H1 (cell line): ENCODE measurements around the gene FHL1. TPM values are rescaled to one million over a fixed set of nuclear protein-coding genes. Genes with fewer than 3 reads are reported as not detected.

ENCODE experiments used
- CTCF ChIA-PET: fragments of 300-600 bp; sonication (Branson Sonifier 250); formaldehyde crosslinking; loops from one replicate; lab custom pipeline; 2021; ENCODE audit not compliant: partially characterized antibody; lab: Charles Lee
- POLR2A ChIA-PET: fragments of 300-600 bp; sonication (Branson Sonifier 250); formaldehyde crosslinking; loops from one replicate; lab custom pipeline; 2021; ENCODE audit warnings: inconsistent platforms; ENCODE audit not compliant: partially characterized antibody; lab: Charles Lee
- DNase-seq, 2 experiments: peaks; one replicate each; pipeline versions ENCODE4 v3.0.0 to v3.0.0-alpha.2; 2010 to 2022; ENCODE audit warnings: low spot score in 2 of 2, low read depth in 1 of 2, mixed read lengths in 1 of 2
- FAIRE-seq: peaks from 2 replicates; lab custom pipeline; 2011; peaks lifted over from hg19 to GRCh38; lab: Jason Lieb, UNC
- H2AFZ ChIP-seq: 2 replicates; pipeline ENCODE4 v1.8.1; 2012; ENCODE audit warnings: low read length, inconsistent platforms
- H2AK5ac ChIP-seq: 2 replicates; pipeline ENCODE4 v1.6.1; 2013; ENCODE audit warnings: low read depth, low read length
- H2BK120ac ChIP-seq: replicated peaks from 2 replicates; pipeline ENCODE3; 2013; ENCODE audit warnings: low read depth, low read length, inconsistent platforms
- H2BK12ac ChIP-seq: 2 replicates; pipeline ENCODE4 v1.6.1; 2013; ENCODE audit warnings: low read depth, low read length
- H2BK15ac ChIP-seq: 2 replicates; pipeline ENCODE4 v1.6.1; 2013; ENCODE audit warnings: low read length
- H2BK20ac ChIP-seq: 2 replicates; pipeline ENCODE4 v1.6.1; 2013; ENCODE audit warnings: low read length
- H2BK5ac ChIP-seq: 2 replicates; pipeline ENCODE4 v1.6.1; 2013; ENCODE audit warnings: low read depth, low read length
- H3K14ac ChIP-seq: 2 replicates; pipeline ENCODE4 v1.6.1; 2013; ENCODE audit warnings: inconsistent platforms; ENCODE audit not compliant: insufficient read length
- H3K18ac ChIP-seq: 2 replicates; pipeline ENCODE4 v1.6.1; 2013; ENCODE audit warnings: low read length; ENCODE audit errors: extremely low read depth
- H3K23ac ChIP-seq: 2 replicates; pipeline ENCODE4 v1.6.1; 2013; ENCODE audit warnings: inconsistent platforms; ENCODE audit not compliant: insufficient read length
- H3K23me2 ChIP-seq: 2 replicates; pipeline ENCODE4 v1.6.1; 2013; ENCODE audit warnings: low read depth, low read length
- H3K27ac ChIP-seq: 2 replicates; pipeline ENCODE4 v1.6.1; 2011; ENCODE audit warnings: low read depth, low read length, inconsistent platforms
- H3K27me3 ChIP-seq, 4 experiments: replicated peaks in 1 of 4; 1 replicate in 1 of 4; 2 replicates in 3 of 4; pipeline versions ENCODE4 v1.6.1 to v1.8.1; 2011 to 2013; ENCODE audit warnings: low read length in 3 of 4, mild to moderate bottlenecking in 3 of 4, inconsistent platforms in 2 of 4, mixed read lengths in 2 of 4, moderate library complexity in 1 of 4; ENCODE audit not compliant: control insufficient read depth in 3 of 4, insufficient read depth in 3 of 4; ENCODE audit errors: extremely low read depth in 1 of 4
- H3K36me3 ChIP-seq, 4 experiments: 2 replicates each; pipeline versions ENCODE4 v1.6.1 to v1.8.1; 2011 to 2013; ENCODE audit warnings: mild to moderate bottlenecking in 4 of 4, low read length in 3 of 4, moderate library complexity in 2 of 4, control low read depth in 1 of 4, inconsistent platforms in 1 of 4; ENCODE audit not compliant: insufficient read depth in 4 of 4, control insufficient read depth in 2 of 4
- H3K4ac ChIP-seq: replicated peaks from 2 replicates; pipeline ENCODE3; 2013; ENCODE audit warnings: low read length, low read depth, mixed read lengths, inconsistent platforms; ENCODE audit not compliant: insufficient read length
- H3K4me1 ChIP-seq, 4 experiments: replicated peaks in 1 of 4; 1 replicate in 1 of 4; 2 replicates in 3 of 4; pipeline versions ENCODE4 v1.6.1 to v1.8.1; 2011 to 2013; ENCODE audit warnings: low read length in 3 of 4, inconsistent platforms in 2 of 4, mixed read lengths in 1 of 4; ENCODE audit not compliant: insufficient read depth in 4 of 4, control insufficient read depth in 3 of 4
- H3K4me2 ChIP-seq, 2 experiments: 2 replicates each; pipeline versions ENCODE4 v1.6.1 to v1.8.1; 2011 to 2013; ENCODE audit warnings: low read depth in 2 of 2, low read length in 2 of 2, control low read depth in 1 of 2, inconsistent platforms in 1 of 2, mild to moderate bottlenecking in 1 of 2; ENCODE audit not compliant: insufficient read depth in 1 of 2
- H3K4me3 ChIP-seq, 4 experiments: fragments of 200-600, 300-600 bp in 1 of 4; sonication (generic), shearing (Covaris generic), sonication (Bioruptor Twin) in 1 of 4; 2 replicates each; pipeline versions ENCODE4 v1.5.1 to v1.8.1; 2011 to 2016; ENCODE audit warnings: low read length in 4 of 4, low read depth in 3 of 4, control low read depth in 2 of 4, inconsistent platforms in 2 of 4, mild to moderate bottlenecking in 2 of 4, mixed read lengths in 1 of 4, moderate library complexity in 1 of 4; ENCODE audit not compliant: insufficient read depth in 2 of 4; ENCODE audit errors: extremely low read depth in 1 of 4
- H3K56ac ChIP-seq: replicated peaks from 2 replicates; pipeline ENCODE3; 2013; ENCODE audit warnings: low read depth, mild to moderate bottlenecking, mixed read lengths, low read length, inconsistent platforms; ENCODE audit not compliant: insufficient read length
- H3K79me1 ChIP-seq: 2 replicates; pipeline ENCODE4 v1.6.1; 2013; ENCODE audit warnings: low read depth, low read length, control low read depth
- H3K79me2 ChIP-seq, 2 experiments: 2 replicates each; pipeline versions ENCODE4 v1.6.1 to v1.8.1; 2012 to 2013; ENCODE audit warnings: low read length in 2 of 2, mild to moderate bottlenecking in 2 of 2, inconsistent platforms in 1 of 2; ENCODE audit not compliant: insufficient read depth in 2 of 2, control insufficient read depth in 1 of 2
- H3K9ac ChIP-seq, 4 experiments: replicated peaks in 1 of 4; 1 replicate in 1 of 4; 2 replicates in 3 of 4; pipeline versions ENCODE4 v1.6.1 to v1.8.1; 2011 to 2013; ENCODE audit warnings: low read depth in 3 of 4, low read length in 3 of 4, control low read depth in 2 of 4, mild to moderate bottlenecking in 2 of 4, moderate library complexity in 2 of 4, inconsistent platforms in 1 of 4; ENCODE audit errors: extremely low read depth in 1 of 4
- H3K9me3 ChIP-seq, 2 experiments: 2 replicates each; pipeline versions ENCODE4 v1.6.1 to v1.8.1; 2012 to 2013; ENCODE audit warnings: mild to moderate bottlenecking in 2 of 2, moderate library complexity in 2 of 2, control low read depth in 1 of 2, inconsistent platforms in 1 of 2, low read depth in 1 of 2, low read length in 1 of 2, mixed read lengths in 1 of 2; ENCODE audit not compliant: insufficient read depth in 2 of 2
- H4K20me1 ChIP-seq, 2 experiments: replicated peaks in 1 of 2; 2 replicates each; pipeline versions ENCODE3 to v1.8.1; 2011 to 2013; ENCODE audit warnings: inconsistent platforms in 2 of 2, low read length in 2 of 2, mild to moderate bottlenecking in 1 of 2; ENCODE audit not compliant: insufficient read depth in 2 of 2, control insufficient read depth in 1 of 2
- H4K5ac ChIP-seq: 2 replicates; pipeline ENCODE4 v1.6.1; 2013; ENCODE audit warnings: low read length, low read depth, mixed read lengths, inconsistent platforms; ENCODE audit not compliant: insufficient read length
- H4K8ac ChIP-seq: 2 replicates; pipeline ENCODE4 v1.8.0; 2013; ENCODE audit warnings: mild to moderate bottlenecking, moderate library complexity, low read length, inconsistent platforms; ENCODE audit not compliant: insufficient read depth; ENCODE audit errors: extremely low read depth
- H4K91ac ChIP-seq: replicated peaks from 2 replicates; pipeline ENCODE3; 2013; ENCODE audit warnings: low read length, mixed read lengths, inconsistent platforms; ENCODE audit not compliant: insufficient read length
- ASH2L ChIP-seq: fragments of 200-600, 300-600 bp; sonication (generic); IDR thresholded peaks from one replicate; pipeline ENCODE4 v1.7.1; 2017; ENCODE audit warnings: low read length
- ATF3 ChIP-seq: IDR thresholded peaks from 2 replicates; pipeline ENCODE4 v1.6.1; 2011; ENCODE audit warnings: low read depth, mild to moderate bottlenecking, low read length; ENCODE audit not compliant: insufficient read depth
- CBX8 ChIP-seq: fragments of 300-800, 300-1000 bp; sonication (generic); IDR thresholded peaks from 2 replicates; pipeline ENCODE4 v1.7.1; 2016; ENCODE audit warnings: low read depth, low read length, borderline replicate concordance
- EP300 ChIP-seq, 2 experiments: IDR thresholded peaks; 1 replicate in 1 of 2; 2 replicates in 1 of 2; pipeline ENCODE4 v1.6.1; 2011 to 2012; ENCODE audit warnings: low read depth in 2 of 2, low read length in 2 of 2, mild to moderate bottlenecking in 2 of 2, borderline replicate concordance in 1 of 2, inconsistent platforms in 1 of 2, moderate library complexity in 1 of 2
- EZH2 ChIP-seq: fragments of 200-600 bp; sonication (generic); IDR thresholded peaks from 2 replicates; pipeline ENCODE4 v1.7.1; 2012; ENCODE audit warnings: low read depth, mild to moderate bottlenecking, moderate library complexity, low read length, inconsistent platforms; ENCODE audit not compliant: severe bottlenecking
- GABPA ChIP-seq: IDR thresholded peaks from 2 replicates; pipeline ENCODE4 v1.6.1; 2011; ENCODE audit warnings: mild to moderate bottlenecking, low read length, moderate library complexity, borderline replicate concordance; ENCODE audit not compliant: insufficient read depth
- JUN ChIP-seq: IDR thresholded peaks from 2 replicates; pipeline ENCODE4 v1.6.1; 2011; ENCODE audit warnings: low read depth, mild to moderate bottlenecking, improper control_type of control experiment, low read length
- KDM1A ChIP-seq: fragments of 200-600, 300-600 bp; sonication (generic); IDR thresholded peaks from 2 replicates; pipeline ENCODE4 v1.7.1; 2016; ENCODE audit warnings: mild to moderate bottlenecking, low read length, borderline replicate concordance
- RXRA ChIP-seq: IDR thresholded peaks from 2 replicates; pipeline ENCODE4 v1.6.1; 2011; ENCODE audit warnings: low read depth, mild to moderate bottlenecking, low read length, moderate library complexity; ENCODE audit not compliant: insufficient read depth
- SIX5 ChIP-seq: IDR thresholded peaks from 2 replicates; pipeline ENCODE4 v1.6.1; 2011; ENCODE audit warnings: mild to moderate bottlenecking, low read depth, low read length
- TAF7 ChIP-seq: optimal IDR thresholded peaks from 2 replicates; pipeline ENCODE3; 2011; ENCODE audit warnings: low read depth, mild to moderate bottlenecking, inconsistent platforms, low read length, moderate library complexity, borderline replicate concordance
- TCF12 ChIP-seq: IDR thresholded peaks from 2 replicates; pipeline ENCODE4 v1.6.1; 2011; ENCODE audit warnings: low read depth, mild to moderate bottlenecking, low read length
- TEAD4 ChIP-seq: IDR thresholded peaks from 2 replicates; pipeline ENCODE4 v1.6.1; 2012; ENCODE audit warnings: low read depth, low read length, inconsistent platforms, mixed read lengths
- WGBS, 2 experiments: shearing (Covaris generic) in 1 of 2; methylation state at CpG; one replicate each; pipeline versions ENCODE4 v1.1.6 to v1.1.7; 2013 to 2015; ENCODE audit warnings: low lambda C conversion rate in 2 of 2, mixed read lengths in 2 of 2, inconsistent platforms in 1 of 2, low coverage in 1 of 2, missing lambda C conversion rate in 1 of 2; ENCODE audit not compliant: insufficient replicate concordance in 2 of 2, insufficient coverage in 1 of 2, insufficient read length in 1 of 2; ENCODE audit errors: extremely low coverage in 1 of 2, missing lambda C conversion rate in 1 of 2; 5-methylcytosine and 5-hydroxymethylcytosine counted together
- polyA plus RNA-seq, 7 experiments: library from polyadenylated mRNA; depleted of rRNA in 3 of 7; stranded (reverse) in 5 of 7; unstranded in 2 of 7; fragments of >200 nt in 5 of 7; fragments of 200-250 nt in 2 of 7; gene quantifications; 1 replicate in 5 of 7; 2 replicates in 1 of 7; 4 replicates in 1 of 7; pipeline versions ENCODE4 v1.2.1 to v1.2.3, GENCODE V29; 2011 to 2013; ENCODE audit warnings: missing spikeins in 2 of 7, mixed read lengths in 2 of 7
- total RNA-seq: library from RNA; stranded (reverse); fragmentation: NEBNext Ultra II Directional; extraction: Animal tissue kit (Norgen Biotek cat#: 25700); gene quantifications from 2 replicates; pipeline ENCODE4 v1.2.1, GENCODE V29; 2021

FHL1 gene
- total and polyA plus RNA-seq, 2 of the 8 experiments (the other 6 are each of a cell fraction or from before 2014, with no cell fraction given): 45.0 to 56.5 TPM

GRCh38 chrX:136203951-136204350 lies 56.6 kb downstream of the FHL1 start:
- Histone ChIP-seq H3K27me3 (no peaks in the 10 kb centered on the region), H3K4me3 (no peak overlapping the region), H4K8ac (no peak overlapping the region), H3K23ac (no peak overlapping the region), H4K91ac (no peak overlapping the region), H2AK5ac (no peak overlapping the region), H2BK120ac (no peak overlapping the region), H3K18ac (no peak overlapping the region), H4K20me1 (peaks cover 0 to 2% of the 10 kb centered on the region in 2 experiments), H3K9me3 (no peaks in the 10 kb centered on the region), H2AFZ (no peak overlapping the region), H3K4me1 (peaks cover 0 to 7% (median 2%) of the 10 kb centered on the region in 4 experiments; a peak in 3 of 7 replicates), H3K79me2 (no peaks in the 10 kb centered on the region), H3K4me2 (no peak overlapping the region), H3K36me3 (peaks cover 0 to 11% (median 0%) of the 10 kb centered on the region in 4 experiments; a peak in 2 of 8 replicates), H3K27ac (no peak overlapping the region), H2BK15ac (no peak overlapping the region), H2BK5ac (no peak overlapping the region), H3K56ac (no peak overlapping the region), H3K14ac (no peak overlapping the region), H3K9ac (no peak overlapping the region), H3K79me1 (no peaks in the 10 kb centered on the region), H2BK12ac (no peak overlapping the region), H3K4ac (no peak overlapping the region), H3K23me2 (no peaks in the 10 kb centered on the region), H2BK20ac (no peak overlapping the region), H4K5ac (no peak overlapping the region)
- FAIRE-seq (no peak), DNase-seq (no peak)
- 77% methylated on average over 2 of the region's 3 CpGs; no CpG with 5 or more reads in 1 of the 2 experiments for WGBS, 2 experiments
- CTCF ChIA-PET: interaction anchor here (1.1 kb wide), 1 partner anchor 176 kb away, joined by 4 read pairs; no protein-coding TSS in a partner anchor
- POLR2A ChIA-PET: no interaction called here
- no peak for TF ChIP-seq KDM1A
- no peak for TF ChIP-seq CBX8
- no peak for TF ChIP-seq TEAD4
- no peak for TF ChIP-seq RXRA
- no peak for TF ChIP-seq ATF3
- no peak for TF ChIP-seq EZH2
- TF ChIP-seq JUN: no peak
- TF ChIP-seq TAF7: no peak
- TF ChIP-seq EP300 (IDR thresholded peaks at IDR 0.05; ENCODE audit: borderline replicate concordance in 1 of 2, low read depth in 2 of 2, low read length in 2 of 2): no peak
- no peak for TF ChIP-seq GABPA
- no peak for TF ChIP-seq SIX5
- TF ChIP-seq ASH2L: no peak
- no peak for TF ChIP-seq TCF12
